ENCODE data around the gene HHAT.

The HHAT gene

GRCh38 chr1:210681158-210681557 is 352.5 kb downstream of the HHAT start:
- H3K9me3 ChIP-seq (ENCODE audit: insufficient read depth, low read depth, low read length) = no peaks in the 10 kb centered on the region
- H3K4me1 ChIP-seq (ENCODE audit: insufficient read depth, low read length, poor library complexity, severe bottlenecking) = no peaks in the 10 kb centered on the region
- H3K4me3 ChIP-seq (ENCODE audit: low read length, poor library complexity, severe bottlenecking) = no peak overlapping the region
- no peaks in the 10 kb centered on the region for H4K20me1 ChIP-seq (ENCODE audit: insufficient read depth, low read length, poor library complexity, severe bottlenecking)
- no peak overlapping the region for H3K4me2 ChIP-seq (ENCODE audit: low read depth, low read length, poor library complexity, severe bottlenecking)
- no peaks in the 10 kb centered on the region for H3K36me3 ChIP-seq (ENCODE audit: insufficient read depth, low read length)
- no peaks in the 10 kb centered on the region for H3K79me2 ChIP-seq (ENCODE audit: insufficient read depth, low read length)
- TF ChIP-seq CTCF (conservative IDR thresholded peaks at IDR 0.05; ENCODE audit: low read length) (no peak), EZH2phosphoT487 (IDR thresholded peaks at IDR 0.05; ENCODE audit: borderline replicate concordance) (no peak)
- no peak overlapping the region for H3K9ac ChIP-seq (ENCODE audit: low read depth, low read length, poor library complexity, severe bottlenecking)
- H3F3A ChIP-seq (ENCODE audit: low read depth) = no peaks in the 10 kb centered on the region
- no peaks in the 10 kb centered on the region for H3K9me2 ChIP-seq (replicated peaks; ENCODE audit: low read depth, low read length)
- no peak overlapping the region for H2AFZ ChIP-seq (ENCODE audit: low read length)
- no peaks in the 10 kb centered on the region for H3K27me3 ChIP-seq (ENCODE audit: insufficient read depth, low read length, poor library complexity, severe bottlenecking)

GRCh38 chr1:210683403-210684047 is 354.8 kb downstream of the HHAT start:
- Histone ChIP-seq H2AFZ (ENCODE audit: low read length) (no peak overlapping the region), H3K79me2 (ENCODE audit: insufficient read depth, low read length) (no peaks in the 10 kb centered on the region), H3K9me2 (replicated peaks; ENCODE audit: low read depth, low read length) (no peaks in the 10 kb centered on the region), H3K36me3 (ENCODE audit: insufficient read depth, low read length) (no peaks in the 10 kb centered on the region), H3K4me3 (ENCODE audit: low read length, poor library complexity, severe bottlenecking) (no peak overlapping the region), H3K4me1 (ENCODE audit: insufficient read depth, low read length, poor library complexity, severe bottlenecking) (peaks cover 5% of the 10 kb centered on the region), H4K20me1 (ENCODE audit: insufficient read depth, low read length, poor library complexity, severe bottlenecking) (no peaks in the 10 kb centered on the region), H3K9me3 (ENCODE audit: insufficient read depth, low read depth, low read length) (no peaks in the 10 kb centered on the region), H3K4me2 (ENCODE audit: low read depth, low read length, poor library complexity, severe bottlenecking) (no peak overlapping the region), H3F3A (ENCODE audit: low read depth) (no peaks in the 10 kb centered on the region), H3K9ac (ENCODE audit: low read depth, low read length, poor library complexity, severe bottlenecking) (no peak overlapping the region), H3K27me3 (ENCODE audit: insufficient read depth, low read length, poor library complexity, severe bottlenecking) (no peaks in the 10 kb centered on the region)
- TF ChIP-seq EZH2phosphoT487 (IDR thresholded peaks at IDR 0.05; ENCODE audit: borderline replicate concordance) (no peak), CTCF (conservative IDR thresholded peaks at IDR 0.05; ENCODE audit: low read length) (no peak)

- peaks cover 10% of the 10 kb centered on the region for H3K4me1 ChIP-seq (ENCODE audit: insufficient read depth, low read length, poor library complexity, severe bottlenecking)
- H2AFZ ChIP-seq (ENCODE audit: low read length) = no peak overlapping the region
- no peak overlapping the region for H3K4me3 ChIP-seq (ENCODE audit: low read length, poor library complexity, severe bottlenecking)
- H3K36me3 ChIP-seq (ENCODE audit: insufficient read depth, low read length) = no peaks in the 10 kb centered on the region
- H3K79me2 ChIP-seq (ENCODE audit: insufficient read depth, low read length) = no peaks in the 10 kb centered on the region
- no peaks in the 10 kb centered on the region for H3K9me2 ChIP-seq (replicated peaks; ENCODE audit: low read depth, low read length)
- no peaks in the 10 kb centered on the region for H4K20me1 ChIP-seq (ENCODE audit: insufficient read depth, low read length, poor library complexity, severe bottlenecking)
- H3K27me3 ChIP-seq (ENCODE audit: insufficient read depth, low read length, poor library complexity, severe bottlenecking) = no peaks in the 10 kb centered on the region
- H3F3A ChIP-seq (ENCODE audit: low read depth) = no peaks in the 10 kb centered on the region
- no peak overlapping the region for H3K9ac ChIP-seq (ENCODE audit: low read depth, low read length, poor library complexity, severe bottlenecking)
- TF ChIP-seq CTCF (conservative IDR thresholded peaks at IDR 0.05; ENCODE audit: low read length) = no peak
- no peak for TF ChIP-seq EZH2phosphoT487 (IDR thresholded peaks at IDR 0.05; ENCODE audit: borderline replicate concordance)
- H3K4me2 ChIP-seq (ENCODE audit: low read depth, low read length, poor library complexity, severe bottlenecking) = no peak overlapping the region
- no peaks in the 10 kb centered on the region for H3K9me3 ChIP-seq (ENCODE audit: insufficient read depth, low read depth, low read length)
Measured at GRCh38 chr1:210684466-210685294, 356.0 kb downstream of the HHAT start.

All from Loucy (cell line).